CD1c-positive myeloid dendritic cell (primary cell): ENCODE measurements around the gene FAM20C.
"Not testable (repeated sequence)": the region's sequence is repeated elsewhere in the genome, so short reads cannot be mapped to it uniquely, and the experiment has no call there.

Experiments
- DNase-seq: peaks from one replicate; pipeline ENCODE4 v3.0.0-alpha.2; 2016; ENCODE audit errors: extremely low spot score

FAM20C gene

DNA sequence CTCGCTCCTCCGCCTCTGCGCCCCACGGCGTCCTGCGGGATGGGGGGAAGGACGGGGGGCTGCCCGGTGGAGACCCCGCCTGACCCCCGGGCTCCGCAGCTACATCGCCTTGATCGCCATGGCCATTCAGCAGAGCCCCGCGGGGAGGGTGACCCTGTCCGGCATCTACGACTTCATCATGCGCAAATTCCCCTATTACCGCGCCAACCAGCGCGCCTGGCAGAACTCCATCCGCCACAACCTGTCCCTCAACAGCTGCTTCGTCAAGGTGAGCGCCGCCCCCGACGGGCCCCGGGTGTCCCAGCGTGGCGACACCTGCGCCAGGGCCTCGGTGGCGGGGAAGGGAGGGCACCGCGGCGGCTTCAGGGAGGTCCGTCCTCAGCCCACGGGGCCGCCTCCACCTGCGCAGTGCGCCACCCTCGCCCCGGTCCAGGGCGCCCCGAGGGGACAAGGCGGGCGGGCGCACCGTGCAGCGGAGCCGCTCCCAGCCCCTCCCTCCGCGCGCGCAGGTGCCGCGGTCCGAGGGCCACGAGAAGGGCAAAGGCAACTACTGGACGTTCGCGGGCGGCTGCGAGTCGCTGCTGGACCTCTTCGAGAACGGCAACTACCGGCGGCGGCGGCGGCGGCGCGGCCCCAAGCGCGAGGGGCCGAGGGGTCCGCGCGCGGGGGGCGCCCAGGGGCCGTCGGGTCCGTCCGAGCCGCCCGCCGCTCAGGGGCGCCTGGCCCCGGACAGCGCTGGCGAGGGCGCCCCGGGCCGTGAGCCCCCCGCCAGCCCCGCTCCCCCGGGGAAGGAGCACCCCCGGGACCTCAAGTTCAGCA lies 98.4 kb downstream of the FAM20C start:
- no peak for DNase-seq

GRCh38 chr7:291373-292092 lies 99.2 kb downstream of the FAM20C start:
- no peak for DNase-seq

GRCh38 chr7:292226-292625 lies 99.9 kb downstream of the FAM20C start:
- no peak for DNase-seq

DNA sequence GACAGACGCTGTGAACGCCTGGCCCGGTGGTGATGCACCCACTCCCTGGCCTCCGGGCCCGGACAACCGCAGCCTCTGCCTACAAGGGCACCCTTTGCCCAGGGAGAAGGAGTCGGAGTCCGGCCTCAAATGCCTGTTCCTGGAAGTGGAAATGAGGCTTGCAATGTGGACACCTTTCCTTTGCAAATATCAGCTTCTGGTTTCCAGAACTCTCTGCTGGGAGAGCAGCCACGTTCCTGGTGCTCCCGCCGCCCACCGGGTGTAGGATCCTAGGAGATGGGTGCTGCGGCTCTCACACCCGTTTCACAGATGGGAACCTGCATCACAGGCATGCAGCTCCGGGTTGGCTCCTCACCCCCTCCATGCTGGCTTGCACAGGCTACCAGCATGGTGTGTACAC lies 100.5 kb downstream of the FAM20C start:
- no peak for DNase-seq

GRCh38 chr7:293681-294439 lies 101.5 kb downstream of the FAM20C start:
- DNase-seq = no peak

- no peak for DNase-seq
Observed at GRCh38 chr7:294440-295154, 102.2 kb downstream of the FAM20C start.

DNA sequence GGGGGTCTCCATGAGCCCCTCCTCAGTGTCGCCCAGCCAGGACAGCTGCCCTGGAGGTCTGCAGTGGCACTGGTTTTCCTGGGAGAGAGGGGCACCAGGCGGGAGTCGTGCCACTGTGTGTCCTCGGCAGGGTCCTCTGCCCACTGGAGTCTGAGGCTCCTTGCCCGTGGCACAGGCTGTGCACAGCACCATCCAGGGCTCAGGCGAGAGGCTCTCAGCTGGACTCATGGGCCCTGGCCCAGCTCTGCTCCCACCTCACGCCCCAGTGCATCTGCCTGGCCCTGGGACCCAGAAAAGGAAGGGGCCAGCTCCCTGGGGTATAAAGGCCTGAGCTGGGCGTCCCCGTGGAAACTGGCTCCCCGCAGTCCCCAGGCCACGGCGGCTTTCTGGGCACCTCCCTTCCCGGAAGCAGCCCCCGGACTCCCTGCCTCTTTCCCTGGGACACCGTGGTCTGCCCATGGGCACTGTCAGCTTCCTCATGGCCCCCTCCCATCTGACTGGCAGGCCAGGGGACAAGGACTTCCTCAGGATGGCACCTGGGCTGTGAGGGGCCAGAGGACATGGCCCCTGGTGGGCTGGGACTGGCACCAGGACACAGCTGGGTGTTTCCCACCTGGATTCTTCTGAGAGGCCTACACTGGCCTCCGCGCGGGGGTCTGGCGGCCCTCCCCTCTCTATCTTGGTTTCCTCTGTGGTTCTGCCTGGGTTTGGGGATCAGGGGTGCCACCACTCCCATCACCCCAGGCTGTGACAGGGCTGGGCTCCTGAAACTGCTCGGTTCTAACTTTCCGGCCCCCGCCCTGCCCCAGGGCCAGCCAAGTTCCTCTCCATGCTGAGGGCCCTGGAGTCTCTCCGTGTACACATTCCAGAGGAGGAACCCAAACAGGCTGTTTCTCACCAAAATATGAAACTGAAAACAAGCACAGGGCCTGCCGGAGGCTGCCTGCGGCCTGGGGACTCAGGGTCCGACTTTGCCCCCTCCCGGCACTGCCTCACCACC lies 103.1 kb downstream of the FAM20C start:
- DNase-seq = no peak

DNA sequence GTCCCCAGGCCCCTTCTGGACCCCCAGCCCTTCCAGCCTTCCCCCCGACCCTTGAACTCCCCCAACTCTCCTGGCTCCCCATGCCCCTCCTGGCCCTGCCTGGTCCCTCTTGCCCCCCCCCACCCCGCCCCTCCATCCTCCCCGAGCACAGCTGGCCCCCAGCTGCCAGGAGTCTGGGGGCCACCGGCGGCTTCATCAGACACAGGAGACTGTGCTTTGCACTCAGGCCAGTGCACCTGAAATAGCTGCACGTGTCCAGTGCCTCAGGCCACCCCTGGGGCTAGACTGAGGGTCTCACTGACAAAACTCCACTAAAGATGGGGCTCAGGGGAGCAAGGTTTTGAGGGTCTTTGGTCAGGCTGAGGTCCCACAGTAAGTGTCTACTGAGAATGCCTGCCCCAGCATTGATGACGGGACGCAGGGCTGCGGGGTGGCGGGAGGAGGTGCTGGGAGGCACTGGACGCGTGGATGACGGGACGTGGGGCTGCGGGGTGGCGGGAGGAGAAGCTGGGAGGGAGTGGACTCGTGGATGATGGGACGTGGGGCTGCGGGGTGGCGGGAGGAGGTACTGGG lies 104.1 kb downstream of the FAM20C start:
- no peak for DNase-seq

DNA sequence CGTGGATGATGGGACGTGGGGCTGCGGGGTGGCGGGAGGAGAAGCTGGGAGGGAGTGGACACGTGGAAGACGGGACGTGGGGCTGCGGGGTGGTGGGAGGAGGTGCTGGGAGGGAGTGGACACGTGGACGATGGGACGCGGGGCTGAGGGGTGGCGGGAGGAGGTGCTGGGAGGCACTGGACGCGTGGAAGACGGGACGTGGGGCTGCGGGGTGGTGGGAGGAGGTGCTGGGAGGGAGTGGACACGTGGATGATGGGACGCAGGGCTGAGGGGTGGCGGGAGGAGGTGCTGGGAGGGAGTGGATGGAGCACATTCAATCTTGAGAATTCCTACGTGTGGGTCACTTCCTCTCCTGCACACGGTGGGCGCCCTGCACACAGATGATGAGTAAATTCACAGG lies 104.8 kb downstream of the FAM20C start:
- DNase-seq = not testable (repeated sequence)

GRCh38 chr7:297611-298374 lies 105.4 kb downstream of the FAM20C start:
- DNase-seq = no peak

DNA sequence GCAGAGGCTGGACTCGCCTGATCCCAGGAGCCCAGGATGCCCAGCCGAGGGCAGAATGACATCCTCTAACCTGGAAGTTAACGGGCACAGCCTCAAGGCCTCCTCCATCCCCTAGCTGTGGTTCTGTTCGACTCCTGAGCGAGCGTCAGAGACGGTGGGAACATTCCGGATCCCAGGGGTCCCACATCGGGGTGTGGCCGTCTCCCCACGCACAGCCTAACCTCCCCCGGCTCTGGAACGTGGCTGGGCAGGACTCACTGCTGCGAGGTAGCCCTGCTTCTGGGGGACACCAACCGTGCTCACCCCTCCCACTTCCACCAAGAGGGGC lies 106.0 kb downstream of the FAM20C start:
- no peak for DNase-seq

- DNase-seq = no peak
Observed at GRCh38 chr7:298743-299142, 106.4 kb downstream of the FAM20C start.

- no peak for DNase-seq
Observed at GRCh38 chr7:299169-299568, 106.8 kb downstream of the FAM20C start.

GRCh38 chr7:299628-300027 lies 107.3 kb downstream of the FAM20C start:
- DNase-seq = no peak

GRCh38 chr7:300048-300447 lies 107.7 kb downstream of the FAM20C start:
- DNase-seq = no peak

GRCh38 chr7:300546-301290 lies 108.3 kb downstream of the FAM20C start:
- DNase-seq = no peak

DNA sequence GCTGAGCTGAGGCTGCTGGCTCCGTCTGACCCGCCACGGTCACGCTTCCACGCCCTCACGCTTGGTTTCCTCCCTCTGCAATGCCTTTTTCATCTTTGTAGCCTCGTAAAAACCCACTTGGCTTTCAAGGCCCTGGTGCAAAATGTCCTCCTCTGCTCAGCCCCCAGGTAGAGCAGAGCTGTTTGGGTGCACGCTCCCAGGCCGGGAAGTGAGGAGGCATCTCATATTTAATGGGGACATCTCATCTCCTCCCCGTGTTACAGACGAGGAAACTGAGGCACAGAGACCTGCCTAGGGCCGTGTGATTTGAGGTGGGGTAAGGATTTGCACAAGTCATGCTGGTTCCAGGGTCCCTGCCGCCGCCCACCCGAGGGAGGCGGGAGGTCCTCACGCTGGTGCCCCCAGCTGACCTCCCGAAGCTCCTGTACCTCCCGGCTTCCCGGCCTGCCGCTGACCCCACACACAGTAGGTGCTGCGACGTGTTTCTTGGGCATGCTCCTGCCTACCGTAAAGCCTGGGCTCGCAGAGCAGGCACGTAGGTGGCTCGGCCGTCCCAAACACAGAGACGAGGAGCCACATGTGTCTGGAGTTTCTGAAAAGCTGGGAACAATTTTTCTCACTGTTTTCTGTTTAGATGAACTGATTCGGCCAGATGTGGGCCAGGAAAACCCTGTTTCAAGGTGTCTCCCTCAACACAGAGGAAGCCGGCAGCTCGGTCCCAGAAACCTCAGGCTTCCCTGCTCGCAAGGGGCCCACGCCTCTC lies 109.1 kb downstream of the FAM20C start:
- DNase-seq = no peak
